ENCODE data around the gene SLC23A2. TPM values are rescaled to one million over a fixed set of nuclear protein-coding genes. Genes with fewer than 3 reads are reported as not detected.

The SLC23A2 gene
- total and polyA plus RNA-seq, 8 donors, result 2.6 to 58.3 (median 6.4) TPM

DNA sequence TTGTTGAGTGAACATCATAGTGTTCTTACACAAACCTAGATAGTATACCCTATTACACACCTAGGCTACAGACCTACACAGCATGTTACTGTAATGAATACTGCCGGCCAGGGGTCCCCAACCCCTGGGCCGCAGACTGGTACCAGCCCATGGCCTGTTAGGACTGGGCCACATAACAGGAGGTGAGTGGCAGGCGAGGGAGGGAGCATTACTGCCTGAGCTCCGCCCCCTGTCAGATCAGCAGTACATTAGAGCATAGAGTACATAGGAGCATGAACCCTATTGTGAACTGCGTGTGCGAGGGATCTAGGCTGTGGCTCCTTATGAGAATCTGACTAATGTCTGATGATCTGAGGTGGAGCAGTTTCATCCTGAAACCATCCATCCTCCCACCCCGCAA is 153.3 kb downstream of the SLC23A2 start:
- Histone ChIP-seq H3K36me3 (peaks cover 0 to 5% (median 3%) of the 10 kb centered on the region in 4 donors), H3K27me3 (no peaks in the 10 kb centered on the region), H3K4me3 (no peak overlapping the region), H3K27ac (no peak overlapping the region), H3K4me1 (no peaks in the 10 kb centered on the region), H3K9me3 (no peaks in the 10 kb centered on the region)
- WGBS, 5 donors, result 81 to 87% (median 85%) methylated on average over 7 of the region's 7 CpGs
- intact Hi-C loops (cut with DNase I; ENCODE audit: low total_unique reads), result no loop called here
- no peak for DNase-seq
- TF ChIP-seq, protein P1, sequence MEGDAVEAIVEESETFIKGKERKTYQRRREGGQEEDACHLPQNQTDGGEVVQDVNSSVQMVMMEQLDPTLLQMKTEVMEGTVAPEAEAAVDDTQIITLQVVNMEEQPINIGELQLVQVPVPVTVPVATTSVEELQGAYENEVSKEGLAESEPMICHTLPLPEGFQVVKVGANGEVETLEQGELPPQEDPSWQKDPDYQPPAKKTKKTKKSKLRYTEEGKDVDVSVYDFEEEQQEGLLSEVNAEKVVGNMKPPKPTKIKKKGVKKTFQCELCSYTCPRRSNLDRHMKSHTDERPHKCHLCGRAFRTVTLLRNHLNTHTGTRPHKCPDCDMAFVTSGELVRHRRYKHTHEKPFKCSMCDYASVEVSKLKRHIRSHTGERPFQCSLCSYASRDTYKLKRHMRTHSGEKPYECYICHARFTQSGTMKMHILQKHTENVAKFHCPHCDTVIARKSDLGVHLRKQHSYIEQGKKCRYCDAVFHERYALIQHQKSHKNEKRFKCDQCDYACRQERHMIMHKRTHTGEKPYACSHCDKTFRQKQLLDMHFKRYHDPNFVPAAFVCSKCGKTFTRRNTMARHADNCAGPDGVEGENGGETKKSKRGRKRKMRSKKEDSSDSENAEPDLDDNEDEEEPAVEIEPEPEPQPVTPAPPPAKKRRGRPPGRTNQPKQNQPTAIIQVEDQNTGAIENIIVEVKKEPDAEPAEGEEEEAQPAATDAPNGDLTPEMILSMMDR (IDR thresholded peaks at IDR 0.05), result no peak
- TF ChIP-seq POLR2AphosphoS5 (IDR thresholded peaks at IDR 0.05) (no peak), EP300 (IDR thresholded peaks at IDR 0.05) (no peak), POLR2A (IDR thresholded peaks at IDR 0.05) (no peak)

DNA sequence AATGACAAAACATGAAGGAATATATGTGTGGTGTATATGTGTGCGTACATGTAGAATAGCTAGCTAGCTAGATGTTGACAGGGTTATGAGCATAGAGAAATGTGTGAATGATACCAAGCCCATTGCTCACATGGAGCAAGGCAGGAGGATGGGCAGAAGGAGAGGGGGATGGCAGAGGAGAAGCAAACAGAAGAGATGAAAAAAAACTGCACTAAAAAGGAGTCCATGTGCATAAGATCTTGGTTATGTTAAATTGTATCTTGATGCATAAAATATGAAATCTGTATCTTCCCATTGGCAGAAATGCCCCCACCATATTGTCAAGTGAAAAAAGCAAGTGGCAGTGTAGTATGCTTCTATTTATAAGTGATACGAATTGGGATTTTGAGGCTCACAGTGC is 154.5 kb downstream of the SLC23A2 start:
- Histone ChIP-seq H3K4me3 (no peak overlapping the region), H3K27me3 (no peaks in the 10 kb centered on the region), H3K27ac (no peak overlapping the region), H3K9me3 (no peaks in the 10 kb centered on the region), H3K4me1 (no peaks in the 10 kb centered on the region), H3K36me3 (no peaks in the 10 kb centered on the region)
- intact Hi-C loops (cut with DNase I; ENCODE audit: low total_unique reads), result no loop called here
- WGBS, 5 donors, result 89 to 94% (median 92%) methylated on average over 2 of the region's 2 CpGs
- TF ChIP-seq POLR2A (IDR thresholded peaks at IDR 0.05) (no peak), POLR2AphosphoS5 (IDR thresholded peaks at IDR 0.05) (no peak), EP300 (IDR thresholded peaks at IDR 0.05) (no peak)
- TF ChIP-seq, protein P1 (IDR thresholded peaks at IDR 0.05), result no peak
- DNase-seq, result no peak

DNA sequence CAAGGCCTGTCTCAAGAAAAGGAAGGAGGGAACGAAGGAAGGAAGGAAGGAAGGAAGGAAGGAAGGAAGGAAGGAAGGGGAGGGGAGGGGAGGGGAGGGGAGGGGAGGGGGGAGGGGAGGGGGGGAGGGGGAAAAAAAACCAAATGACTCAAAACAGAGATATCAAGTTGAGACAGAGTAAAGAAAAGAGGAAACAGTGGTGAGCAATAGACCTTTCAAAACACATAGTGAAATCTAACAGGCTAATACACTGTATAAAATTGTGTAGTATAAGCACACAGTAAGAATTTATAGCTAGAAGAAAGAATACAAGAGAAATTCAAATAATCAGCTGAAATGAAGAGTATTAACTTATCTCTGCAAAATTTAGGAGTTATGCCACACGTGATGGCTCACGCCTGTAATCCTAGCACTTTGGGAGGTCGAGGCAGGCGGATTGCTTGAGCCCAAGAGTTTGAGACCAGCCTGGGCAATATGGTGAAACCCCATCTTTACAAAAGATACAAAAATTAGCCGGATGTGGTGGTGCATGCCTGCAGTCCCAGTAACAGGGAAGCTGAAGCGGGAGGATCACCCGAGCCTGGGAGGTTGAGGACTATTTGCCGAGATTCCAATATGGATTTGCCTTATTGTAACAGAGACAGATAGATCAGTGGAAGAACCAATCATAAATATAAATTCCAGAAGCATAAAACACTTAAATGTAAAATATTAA is 156.4 kb downstream of the SLC23A2 start:
- Histone ChIP-seq H3K4me1 (no peaks in the 10 kb centered on the region), H3K9me3 (peaks cover 0 to 4% (median 2%) of the 10 kb centered on the region in 4 donors), H3K36me3 (no peaks in the 10 kb centered on the region), H3K27me3 (no peaks in the 10 kb centered on the region), H3K4me3 (no peak overlapping the region), H3K27ac (no peak overlapping the region)
- TF ChIP-seq POLR2AphosphoS5 (IDR thresholded peaks at IDR 0.05), result no peak
- TF ChIP-seq, protein P1 (IDR thresholded peaks at IDR 0.05), result no peak
- no peak for TF ChIP-seq EP300 (IDR thresholded peaks at IDR 0.05)
- TF ChIP-seq POLR2A (IDR thresholded peaks at IDR 0.05), result no peak
- DNase-seq, result no peak
- intact Hi-C loops (cut with DNase I; ENCODE audit: low total_unique reads), result no loop called here
- WGBS, 5 donors, result 76 to 89% (median 87%) methylated on average over 8 to 9 of the region's 9 CpGs

DNA sequence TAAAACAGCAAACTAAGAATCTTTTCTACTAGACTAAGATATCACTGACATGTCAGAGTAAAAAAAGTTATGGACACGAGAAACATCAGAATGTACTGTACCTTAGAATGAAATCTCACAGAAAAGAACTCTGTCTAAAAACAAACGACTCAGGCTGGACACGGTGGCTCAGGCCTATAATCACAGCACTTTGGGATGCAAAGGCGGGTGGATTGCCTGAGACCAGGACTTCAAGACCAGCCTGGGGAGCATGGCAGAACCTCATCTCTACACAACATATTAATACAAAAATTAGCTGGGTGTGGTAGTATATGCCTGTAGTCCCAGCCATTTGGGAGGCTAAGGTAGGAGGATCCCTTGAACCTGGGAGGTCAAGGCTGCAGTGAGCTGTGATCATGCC is 157.0 kb downstream of the SLC23A2 start:
- no peaks in the 10 kb centered on the region for H3K36me3 ChIP-seq
- DNase-seq, result no peak
- no peak for TF ChIP-seq POLR2A (IDR thresholded peaks at IDR 0.05)
- TF ChIP-seq, protein P1 (IDR thresholded peaks at IDR 0.05), result no peak
- no peak for TF ChIP-seq EP300 (IDR thresholded peaks at IDR 0.05)
- TF ChIP-seq POLR2AphosphoS5 (IDR thresholded peaks at IDR 0.05), result no peak
- intact Hi-C loops (cut with DNase I; ENCODE audit: low total_unique reads), result no loop called here
- peaks cover 0 to 5% (median 2%) of the 10 kb centered on the region in 4 donors for H3K9me3 ChIP-seq
- no peaks in the 10 kb centered on the region for H3K27me3 ChIP-seq
- no peaks in the 10 kb centered on the region for H3K4me1 ChIP-seq
- H3K4me3 ChIP-seq, result no peak overlapping the region
- no peak overlapping the region for H3K27ac ChIP-seq
- 67 to 81% (median 80%) methylated on average over 4 of the region's 4 CpGs for WGBS, 5 donors

All from stomach (tissue), 9 donors.